HCT116 (cell line): ENCODE data around the gene KLF17.

Experiments used
- EZH2 ChIP-seq: fragments of 200-600 bp; sonication (generic); IDR thresholded peaks from 2 replicates; pipeline ENCODE4 v1.6.1; 2017; ENCODE audit warnings: antibody characterized with exemption, mixed run types
- EZH2phosphoT487 ChIP-seq: fragments of 200-600 bp; IDR thresholded peaks from 2 replicates; pipeline ENCODE4 v1.6.1; 2018; ENCODE audit warnings: antibody characterized with exemption, borderline replicate concordance

- no peak for TF ChIP-seq EZH2phosphoT487
- no peak for TF ChIP-seq EZH2
These were observed 40.2 kb downstream of the KLF17 start for GRCh38 chr1:44158871-44159270.
